Endothelial cell of umbilical vein (primary cell): ENCODE data around the gene GFOD1.

Source experiments
- CTCF ChIP-seq, 2 donors: IDR thresholded peaks; 1 replicate in 1 of 2; 2 replicates in 1 of 2; pipeline ENCODE4 v1.5.1; 2011; ENCODE audit warnings: low read length in 2 of 2, mild to moderate bottlenecking in 2 of 2, moderate library complexity in 2 of 2, control low read depth in 1 of 2, inconsistent platforms in 1 of 2, low read depth in 1 of 2; ENCODE audit not compliant: insufficient read depth in 1 of 2; ENCODE audit errors: extremely low read depth in 1 of 2
- EZH2 ChIP-seq: IDR thresholded peaks from 2 replicates; pipeline ENCODE4 v1.6.1; 2012; ENCODE audit warnings: borderline replicate concordance, low read depth, mild to moderate bottlenecking, moderate library complexity, low read length, inconsistent platforms; ENCODE audit not compliant: severe bottlenecking
- POLR2A ChIP-seq: IDR thresholded peaks from 2 replicates; pipeline ENCODE4 v1.6.1; 2012; ENCODE audit warnings: low read depth, mild to moderate bottlenecking, control low read depth, low read length
- POLR2AphosphoS5 ChIP-seq: IDR thresholded peaks from 2 replicates; pipeline ENCODE4 v1.6.1; 2012; ENCODE audit warnings: low read depth, mild to moderate bottlenecking, control low read depth, low read length, moderate library complexity; ENCODE audit not compliant: insufficient read depth

GRCh38 chr6:13528232-13528631, 40.8 kb upstream of the GFOD1 start:
- TF ChIP-seq CTCF (IDR thresholded peaks at IDR 0.05; ENCODE audit: extremely low read depth in 1 of 2, insufficient read depth in 1 of 2, low read depth in 1 of 2, low read length in 2 of 2) (no peak), EZH2 (no peak), POLR2A (no peak), POLR2AphosphoS5 (no peak)
